Keratinocyte (primary cell): ENCODE data around the gene BCL2. TPM values are rescaled to one million over a fixed set of nuclear protein-coding genes. Genes with fewer than 3 reads are reported as not detected.
A peak's percentile ranks its signal among the peaks of the same experiment; 100 is the strongest.

Experiments
- DNase-seq: peaks from one replicate; pipeline ENCODE4 v3.0.0-alpha.2; 2011; ENCODE audit warnings: low read depth, missing footprints, low spot score
- FAIRE-seq: peaks from 2 replicates; lab custom pipeline; 2011; peaks lifted over from hg19 to GRCh38; lab: Jason Lieb, UNC
- H2AFZ ChIP-seq: 2 replicates; pipeline ENCODE4 v1.6.0; 2012; ENCODE audit warnings: low read length, control low read depth, inconsistent platforms; ENCODE audit not compliant: control insufficient read depth
- H3K27ac ChIP-seq: 2 replicates; pipeline ENCODE4 v1.5.1; 2011; ENCODE audit warnings: low read length; ENCODE audit not compliant: control insufficient read depth, insufficient read depth
- H3K27me3 ChIP-seq: 3 replicates; pipeline ENCODE4 v1.6.0; 2011; ENCODE audit warnings: low read length; ENCODE audit not compliant: control insufficient read depth, insufficient read depth; ENCODE audit errors: extremely low read depth
- H3K36me3 ChIP-seq, 2 experiments: 2 replicates in 1 of 2; 3 replicates in 1 of 2; pipeline ENCODE4 v1.5.1; 2011; ENCODE audit warnings: low read length in 2 of 2, mild to moderate bottlenecking in 1 of 2; ENCODE audit not compliant: control insufficient read depth in 2 of 2, insufficient read depth in 2 of 2; ENCODE audit errors: extremely low read depth in 1 of 2
- H3K4me1 ChIP-seq: 3 replicates; pipeline ENCODE4 v1.5.1; 2011; ENCODE audit warnings: low read length; ENCODE audit not compliant: control insufficient read depth, insufficient read depth; ENCODE audit errors: extremely low read depth
- H3K4me2 ChIP-seq: 3 replicates; pipeline ENCODE4 v1.6.0; 2011; ENCODE audit warnings: low read depth, low read length; ENCODE audit not compliant: control insufficient read depth, insufficient read depth; ENCODE audit errors: extremely low read depth
- H3K4me3 ChIP-seq, 3 experiments: fragments of 200-600 bp in 1 of 3; sonication (generic) in 1 of 3; 2 replicates in 2 of 3; 3 replicates in 1 of 3; pipeline ENCODE4 v1.5.1; 2011 to 2016; ENCODE audit warnings: low read length in 3 of 3, mild to moderate bottlenecking in 3 of 3, control low read depth in 2 of 3, inconsistent platforms in 1 of 3, low read depth in 1 of 3, mixed read lengths in 1 of 3, mixed run types in 1 of 3, moderate library complexity in 1 of 3; ENCODE audit not compliant: control insufficient read depth in 2 of 3, insufficient read depth in 2 of 3; ENCODE audit errors: extremely low read depth in 1 of 3
- H3K79me2 ChIP-seq: 2 replicates; pipeline ENCODE4 v1.6.0; 2012; ENCODE audit warnings: low read length; ENCODE audit not compliant: control insufficient read depth, insufficient read depth
- H3K9ac ChIP-seq: 3 replicates; pipeline ENCODE4 v1.6.0; 2011; ENCODE audit warnings: low read length; ENCODE audit not compliant: control insufficient read depth, insufficient read depth; ENCODE audit errors: extremely low read depth
- H3K9me1 ChIP-seq: 3 replicates; pipeline ENCODE4 v1.6.0; 2011; ENCODE audit warnings: low read length; ENCODE audit not compliant: control insufficient read depth, insufficient read depth; ENCODE audit errors: extremely low read depth
- H3K9me3 ChIP-seq: 2 replicates; pipeline ENCODE4 v1.5.1; 2012; ENCODE audit warnings: low read depth, low read length; ENCODE audit not compliant: control insufficient read depth
- H4K20me1 ChIP-seq: 3 replicates; pipeline ENCODE4 v1.6.0; 2011; ENCODE audit warnings: low read length; ENCODE audit not compliant: control insufficient read depth, insufficient read depth; ENCODE audit errors: extremely low read depth
- EZH2 ChIP-seq: IDR thresholded peaks from one replicate; pipeline ENCODE4 v1.6.1; 2012; ENCODE audit warnings: inconsistent platforms, mild to moderate bottlenecking, low read length, moderate library complexity
- dilution Hi-C: fragments of 300-500 bp; cut with MboI; formaldehyde crosslinking; loops from one replicate; pipeline ENCODE4 v1.7.0; 2020; ENCODE audit warnings: low sequenced_read_pairs; ENCODE audit not compliant: extremely low pct_ligation_motif_present
- polyA plus RNA-seq, 5 experiments: library from polyadenylated mRNA; depleted of rRNA in 3 of 5; stranded (reverse) in 3 of 5; stranded (forward) in 1 of 5; unstranded in 1 of 5; fragments of >200 nt; gene quantifications; 1 replicate in 1 of 5; 2 replicates in 3 of 5; 3 replicates in 1 of 5; pipeline versions ENCODE4 v1.2.1 to v1.2.3, GENCODE V29; 2011 to 2012; ENCODE audit warnings: missing spikeins in 2 of 5, low read depth in 1 of 5, low replicate concordance in 1 of 5
- TF ChIP-seq, protein P1 (sequence below), 3 experiments: IDR thresholded peaks in 1 of 3; conservative IDR thresholded peaks in 1 of 3; optimal IDR thresholded peaks in 1 of 3; 2 replicates in 2 of 3; 3 replicates in 1 of 3; pipeline versions ENCODE3 to v1.5.1; 2011; ENCODE audit warnings: low read length in 3 of 3, mild to moderate bottlenecking in 3 of 3, moderate library complexity in 2 of 3, control low read depth in 1 of 3, inconsistent platforms in 1 of 3; ENCODE audit not compliant: insufficient read depth in 2 of 3; ENCODE audit errors: extremely low read depth in 1 of 3

Gene BCL2
- polyA plus RNA-seq, 1 donor (not counting 4 experiments of a cell fraction or from before 2014, with no cell fraction given) = 0.30 TPM

DNA sequence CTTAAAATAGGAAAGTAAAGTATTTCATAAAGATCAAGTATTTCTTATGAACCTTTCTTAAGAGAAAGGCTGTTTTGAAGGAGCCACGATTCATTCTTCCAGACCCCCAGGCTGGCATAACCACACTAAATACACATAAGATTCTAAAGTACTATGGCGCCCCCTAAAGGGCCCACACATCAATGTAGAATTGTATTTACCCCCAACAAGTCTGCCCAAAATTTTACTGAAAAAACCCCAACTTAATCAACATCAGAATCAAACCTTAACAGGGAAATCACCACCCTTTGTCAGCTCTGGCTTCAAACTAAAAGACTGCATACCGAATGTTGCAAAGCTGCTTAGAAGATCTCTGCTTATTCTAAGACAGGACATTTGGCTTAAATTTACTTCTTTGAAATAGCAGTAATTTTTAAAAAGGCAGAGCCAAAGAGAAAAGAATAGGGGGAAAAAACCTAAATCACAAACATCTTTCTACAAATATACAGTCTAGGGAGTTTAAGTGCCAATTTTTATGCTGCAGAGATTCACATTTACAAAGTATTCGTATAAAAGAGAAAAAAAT, 20.4 kb upstream of the BCL2 start:
- peaks cover 20% of the 10 kb centered on the region for H3K4me1 ChIP-seq
- H3K4me2 ChIP-seq = no peak overlapping the region
- DNase-seq (no peak), FAIRE-seq (peak; percentile 26)
- H3K36me3 ChIP-seq = peaks cover 25 to 33% of the 10 kb centered on the region in 2 experiments
- no peaks in the 10 kb centered on the region for H3K9me3 ChIP-seq
- no peak for TF ChIP-seq EZH2
- TF ChIP-seq, protein P1, sequence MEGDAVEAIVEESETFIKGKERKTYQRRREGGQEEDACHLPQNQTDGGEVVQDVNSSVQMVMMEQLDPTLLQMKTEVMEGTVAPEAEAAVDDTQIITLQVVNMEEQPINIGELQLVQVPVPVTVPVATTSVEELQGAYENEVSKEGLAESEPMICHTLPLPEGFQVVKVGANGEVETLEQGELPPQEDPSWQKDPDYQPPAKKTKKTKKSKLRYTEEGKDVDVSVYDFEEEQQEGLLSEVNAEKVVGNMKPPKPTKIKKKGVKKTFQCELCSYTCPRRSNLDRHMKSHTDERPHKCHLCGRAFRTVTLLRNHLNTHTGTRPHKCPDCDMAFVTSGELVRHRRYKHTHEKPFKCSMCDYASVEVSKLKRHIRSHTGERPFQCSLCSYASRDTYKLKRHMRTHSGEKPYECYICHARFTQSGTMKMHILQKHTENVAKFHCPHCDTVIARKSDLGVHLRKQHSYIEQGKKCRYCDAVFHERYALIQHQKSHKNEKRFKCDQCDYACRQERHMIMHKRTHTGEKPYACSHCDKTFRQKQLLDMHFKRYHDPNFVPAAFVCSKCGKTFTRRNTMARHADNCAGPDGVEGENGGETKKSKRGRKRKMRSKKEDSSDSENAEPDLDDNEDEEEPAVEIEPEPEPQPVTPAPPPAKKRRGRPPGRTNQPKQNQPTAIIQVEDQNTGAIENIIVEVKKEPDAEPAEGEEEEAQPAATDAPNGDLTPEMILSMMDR (optimal IDR thresholded peaks at IDR 0.05 in 1 of 3, IDR thresholded peaks at IDR 0.05 in 1 of 3, conservative IDR thresholded peaks at IDR 0.05 in 1 of 3; ENCODE audit: extremely low read depth in 1 of 3, insufficient read depth in 2 of 3, low read length in 3 of 3) = peak; percentile 23 to 50 (median 44)
- H3K9me1 ChIP-seq = peaks cover 5% of the 10 kb centered on the region
- H3K27ac ChIP-seq = no peak overlapping the region
- H3K27me3 ChIP-seq = no peaks in the 10 kb centered on the region
- H2AFZ ChIP-seq = no peak overlapping the region
- H4K20me1 ChIP-seq = no peaks in the 10 kb centered on the region
- no peak overlapping the region for H3K4me3 ChIP-seq
- dilution Hi-C loops = no loop called here
- peaks cover 17% of the 10 kb centered on the region for H3K79me2 ChIP-seq
- H3K9ac ChIP-seq = no peak overlapping the region

DNA sequence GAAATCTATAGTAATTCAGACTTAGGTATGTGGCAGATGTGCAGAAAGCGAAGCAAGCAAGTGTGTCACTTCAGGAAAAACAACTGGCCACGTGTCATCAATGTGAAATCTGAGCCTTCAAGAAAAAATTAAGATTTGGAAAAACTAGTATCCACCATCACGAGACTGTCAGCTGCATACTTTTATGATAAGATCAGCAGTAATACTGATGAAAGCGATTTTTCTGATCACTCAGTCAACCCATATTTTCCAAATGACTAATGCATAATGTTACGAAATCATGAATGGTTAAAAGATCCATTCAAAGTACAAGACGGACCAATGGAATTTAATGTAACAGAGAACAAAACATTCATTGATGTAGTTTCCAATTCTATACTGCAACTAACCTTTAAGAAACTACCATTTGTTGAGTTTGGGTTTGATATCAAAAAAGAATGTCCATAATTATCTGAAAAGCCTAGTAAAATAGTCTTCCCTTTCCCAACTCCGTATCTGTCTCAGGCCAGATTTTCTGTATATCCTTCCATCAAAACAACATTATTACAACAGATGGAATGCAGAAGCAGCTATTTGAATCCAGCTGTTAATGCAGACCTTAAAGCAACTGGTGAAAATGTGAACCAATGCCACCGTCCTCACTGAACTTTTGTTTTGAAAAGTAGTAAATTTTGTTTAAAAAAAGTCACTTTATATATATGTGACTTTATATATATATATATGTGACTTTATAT, 17.0 kb upstream of the BCL2 start:
- peak; percentile 54 for DNase-seq
- Histone ChIP-seq H3K27me3 (no peaks in the 10 kb centered on the region), H4K20me1 (no peaks in the 10 kb centered on the region), H3K27ac (peak overlapping the region; percentile 72), H3K4me1 (peaks cover 13% of the 10 kb centered on the region), H3K4me2 (peak overlapping the region; percentile 62), H3K9me3 (no peaks in the 10 kb centered on the region), H3K79me2 (peaks cover 3% of the 10 kb centered on the region), H3K4me3 (no peak overlapping the region), H2AFZ (no peak overlapping the region), H3K36me3 (peaks cover 32% of the 10 kb centered on the region in 2 experiments), H3K9ac (peak overlapping the region; percentile 9), H3K9me1 (no peaks in the 10 kb centered on the region)
- TF ChIP-seq EZH2 = no peak
- TF ChIP-seq, protein P1 (optimal IDR thresholded peaks at IDR 0.05 in 1 of 3, IDR thresholded peaks at IDR 0.05 in 1 of 3, conservative IDR thresholded peaks at IDR 0.05 in 1 of 3; ENCODE audit: extremely low read depth in 1 of 3, insufficient read depth in 2 of 3, low read length in 3 of 3) = no peak
- dilution Hi-C loops = no loop called here
- peak; percentile 91 for FAIRE-seq
